DMS153 treated with DMSO at 0.1 percent for 48 hours (cell line): ENCODE results near the gene NPW.

Source experiments
- DNase-seq: peaks from one replicate; lab custom pipeline; 2025; ENCODE audit not compliant: unreplicated experiment; lab: John Stamatoyannopoulos, UW

Gene NPW

GRCh38 chr16:2047330-2048115, 27.9 kb downstream of the NPW start, which contains the start of the genes NTHL1 and TSC2:
NTHL1 (minus strand) TSS chr16:2047834; CDS start chr16:2047823, 11 bp downstream.
TSC2 (plus strand) TSS chr16:2047985; CDS start chr16:2048616, 631 bp downstream.
- peak; percentile 91 for DNase-seq

DNA sequence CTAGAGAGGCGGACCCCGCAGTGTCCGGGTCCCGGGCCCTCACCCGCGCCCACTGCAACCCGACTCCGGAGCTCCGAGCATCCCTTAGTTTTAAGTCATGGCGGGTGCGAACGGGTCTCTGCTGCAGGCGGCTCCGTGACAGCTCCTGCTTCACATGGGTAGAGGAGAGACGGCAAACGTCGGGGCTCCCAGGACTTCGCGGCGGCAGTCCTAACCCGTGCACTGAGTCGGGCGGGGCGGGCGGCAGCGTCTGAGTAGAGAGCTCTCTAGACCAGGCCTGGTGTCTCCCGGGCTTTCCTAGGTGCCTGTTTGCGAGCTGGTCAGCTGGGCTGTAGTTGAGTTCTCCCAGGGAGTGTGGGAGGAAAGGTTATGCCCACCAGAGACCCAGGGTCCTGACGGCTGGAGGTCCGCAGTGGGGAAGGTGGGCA, 28.5 kb downstream of the NPW start:
- no peak for DNase-seq

DNA sequence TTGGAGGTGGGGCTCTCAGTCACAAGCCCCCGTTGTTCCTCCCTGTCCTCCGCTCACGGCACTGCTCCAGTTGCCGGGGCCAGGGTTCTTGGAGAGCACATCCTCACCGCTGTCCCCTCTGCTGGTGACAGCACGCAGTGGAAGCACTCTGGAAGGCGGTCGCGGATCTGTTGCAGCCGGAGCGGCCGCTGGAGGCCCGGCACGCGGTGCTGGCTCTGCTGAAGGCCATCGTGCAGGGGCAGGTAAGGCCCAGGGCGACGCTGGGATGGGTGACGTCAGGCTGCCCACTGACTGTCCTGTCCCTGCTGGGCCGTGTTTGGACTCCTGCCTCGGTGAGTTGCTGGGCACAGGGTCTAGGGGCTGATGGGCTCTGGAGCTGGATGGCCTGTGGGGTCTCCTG, 33.6 kb downstream of the NPW start:
- DNase-seq, result no peak

DNA sequence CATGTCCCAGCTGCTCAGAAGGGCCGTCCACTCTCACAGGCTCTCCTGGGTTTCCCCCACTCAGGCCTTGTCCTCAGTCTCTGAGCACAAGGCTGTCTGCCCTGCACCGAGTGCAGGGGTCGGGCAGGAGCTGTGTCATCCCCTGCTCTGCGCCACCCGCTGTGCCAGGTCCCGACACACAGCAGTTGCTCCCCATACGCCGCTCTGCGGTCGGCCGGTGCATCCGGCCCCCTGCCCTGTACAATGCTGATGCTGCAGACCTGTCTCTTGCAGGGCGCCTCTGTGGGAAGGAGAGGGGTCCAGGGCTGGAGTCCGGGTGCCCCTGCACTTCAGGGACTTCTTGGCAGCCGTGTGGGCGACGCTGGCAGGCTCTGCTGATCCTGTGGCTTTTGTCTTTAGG, 34.3 kb downstream of the NPW start:
- no peak for DNase-seq

DNA sequence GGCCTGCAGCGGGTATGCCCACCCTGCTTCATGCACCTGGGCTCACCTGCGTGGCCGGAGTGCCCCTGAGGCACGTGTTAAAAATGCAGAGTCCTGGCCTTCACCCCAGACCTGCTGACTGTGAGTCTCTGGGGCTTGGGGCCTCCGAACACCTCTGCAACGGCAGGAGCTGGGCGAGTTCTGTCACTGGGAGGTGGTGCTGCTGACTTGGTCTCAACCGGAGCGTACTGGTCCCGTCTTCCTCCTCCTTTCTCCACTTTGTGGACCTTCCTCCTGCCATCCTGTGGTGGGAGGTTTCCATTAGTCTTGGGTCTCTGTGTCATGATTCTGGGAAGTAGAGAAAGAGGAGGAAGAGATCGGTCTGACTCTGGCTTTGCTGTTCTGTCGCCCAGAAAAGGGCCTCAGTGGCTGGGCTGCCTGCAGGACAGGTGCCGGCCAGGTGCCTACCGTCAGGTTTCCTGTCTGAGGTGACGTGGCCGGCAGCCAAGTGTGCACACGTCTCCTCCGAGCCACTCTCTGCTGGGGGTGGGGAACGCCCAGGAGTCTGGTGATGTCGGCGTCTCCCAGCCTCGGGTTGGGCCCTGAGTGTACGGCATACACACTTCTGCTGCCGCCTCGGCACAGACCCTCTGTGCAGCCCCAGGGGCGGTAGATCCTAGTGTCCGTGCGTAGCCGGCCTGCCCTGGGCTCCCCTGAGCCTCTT, 35.1 kb downstream of the NPW start:
- DNase-seq, result peak; percentile 92

- no peak for DNase-seq
Observed at GRCh38 chr16:2056077-2056476, 36.5 kb downstream of the NPW start.

DNA sequence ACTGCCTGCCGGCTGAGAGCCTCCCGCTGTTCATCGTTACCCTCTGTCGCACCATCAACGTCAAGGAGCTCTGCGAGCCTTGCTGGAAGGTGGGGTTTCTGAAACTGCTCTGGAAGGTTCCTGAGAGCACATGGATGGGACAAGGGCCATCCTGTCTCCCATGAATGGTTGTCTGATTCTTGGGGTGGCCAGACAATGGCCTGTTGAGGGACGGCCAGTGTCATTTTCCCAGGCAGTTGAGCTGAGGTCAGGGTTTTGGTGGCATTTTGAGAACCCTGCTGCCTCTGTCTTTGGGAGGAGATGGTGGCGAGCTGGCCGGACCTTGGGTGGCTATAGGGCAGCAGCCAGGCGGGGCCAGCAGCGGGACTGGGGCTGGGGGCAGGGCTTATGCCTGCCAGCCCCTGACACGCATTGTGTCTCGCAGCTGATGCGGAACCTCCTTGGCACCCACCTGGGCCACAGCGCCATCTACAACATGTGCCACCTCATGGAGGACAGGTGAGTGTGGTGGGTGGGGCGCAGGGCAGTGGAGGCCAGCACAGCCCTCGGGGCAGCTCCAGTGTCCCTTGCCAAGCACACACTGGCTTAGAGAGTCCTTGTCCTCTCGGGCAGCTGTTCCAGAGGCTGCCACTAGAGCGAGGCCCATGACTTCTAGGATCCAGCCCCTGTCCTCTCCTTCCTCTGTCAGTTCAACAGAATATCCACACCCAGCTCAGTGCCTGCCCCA, 37.3 kb downstream of the NPW start:
- no peak for DNase-seq

- no peak for DNase-seq
Observed at GRCh38 chr16:2057438-2057837, 37.9 kb downstream of the NPW start.

GRCh38 chr16:2058420-2058819, 38.8 kb downstream of the NPW start:
- no peak for DNase-seq

DNA sequence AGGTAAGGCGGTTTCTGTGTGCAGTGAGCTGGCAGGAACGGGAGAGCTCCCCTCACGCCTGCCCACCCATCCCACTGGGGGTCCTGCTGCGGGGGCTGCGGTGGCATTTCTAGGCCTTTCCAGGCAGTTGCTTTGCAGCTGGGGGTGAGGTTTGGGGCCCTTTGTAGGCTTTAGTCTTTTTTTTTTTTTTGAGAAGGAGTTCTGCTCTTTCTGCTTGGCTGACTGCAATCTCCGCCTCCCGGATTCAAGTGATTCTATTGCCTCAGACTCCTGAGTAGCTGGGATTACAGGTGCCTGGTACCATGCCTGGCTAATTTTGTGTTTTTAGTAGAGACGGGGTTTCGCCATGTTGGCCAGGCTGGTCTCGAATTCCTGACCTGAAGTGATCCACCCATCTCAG, 39.3 kb downstream of the NPW start:
- no peak for DNase-seq

- DNase-seq, result no peak
Observed at GRCh38 chr16:2060346-2060745, 40.8 kb downstream of the NPW start.

GRCh38 chr16:2061023-2061422, 41.4 kb downstream of the NPW start:
- DNase-seq, result no peak

GRCh38 chr16:2061526-2061925, 41.9 kb downstream of the NPW start:
- no peak for DNase-seq

- DNase-seq, result no peak
Observed at GRCh38 chr16:2062801-2063200, 43.2 kb downstream of the NPW start.

- no peak for DNase-seq
Observed at GRCh38 chr16:2063861-2064260, 44.3 kb downstream of the NPW start.

- DNase-seq, result no peak
Observed at GRCh38 chr16:2064368-2064945, 44.9 kb downstream of the NPW start.

GRCh38 chr16:2066139-2066538, 46.6 kb downstream of the NPW start:
- DNase-seq, result no peak
